Liver (tissue), 9 donors: Measurements from ENCODE around the gene NAA40. TPM values are rescaled to one million over a fixed set of nuclear protein-coding genes. Genes with fewer than 3 reads are reported as not detected.

Source experiments
- DNase-seq: peaks from one replicate; pipeline ENCODE4 v3.0.0-alpha.2; 2017; ENCODE audit warnings: low spot score
- H3K27ac ChIP-seq, 2 donors: one replicate each; pipeline ENCODE4 v1.7.0; 2013; ENCODE audit warnings: inconsistent platforms in 2 of 2, low read length in 2 of 2, control low read depth in 1 of 2, low read depth in 1 of 2, mild to moderate bottlenecking in 1 of 2
- H3K27me3 ChIP-seq, 4 donors: one replicate each; pipeline versions ENCODE4 v1.6.1 to v1.7.0; 2013; ENCODE audit warnings: low read length in 3 of 4, inconsistent platforms in 1 of 4, mild to moderate bottlenecking in 1 of 4, moderate library complexity in 1 of 4; ENCODE audit not compliant: control insufficient read depth in 4 of 4, insufficient read depth in 4 of 4
- H3K36me3 ChIP-seq, 4 donors: one replicate each; pipeline versions ENCODE4 v1.6.1 to v1.7.0; 2013; ENCODE audit warnings: low read length in 3 of 4, mild to moderate bottlenecking in 3 of 4, low read depth in 1 of 4, moderate library complexity in 1 of 4; ENCODE audit not compliant: control insufficient read depth in 4 of 4, insufficient read depth in 3 of 4
- H3K4me1 ChIP-seq, 4 donors: one replicate each; pipeline versions ENCODE4 v1.6.1 to v1.7.0; 2013; ENCODE audit warnings: low read length in 3 of 4, mild to moderate bottlenecking in 3 of 4, moderate library complexity in 1 of 4; ENCODE audit not compliant: control insufficient read depth in 4 of 4, insufficient read depth in 4 of 4
- H3K4me3 ChIP-seq, 3 donors: one replicate each; pipeline versions ENCODE4 v1.6.1 to v1.7.0; 2013; ENCODE audit warnings: low read length in 3 of 3, control low read depth in 1 of 3, low read depth in 1 of 3, mild to moderate bottlenecking in 1 of 3
- H3K9ac ChIP-seq, 2 donors: one replicate each; pipeline ENCODE4 v1.7.0; 2013; ENCODE audit warnings: low read length in 2 of 2, mild to moderate bottlenecking in 2 of 2, moderate library complexity in 2 of 2, control low read depth in 1 of 2, low read depth in 1 of 2
- H3K9me3 ChIP-seq, 4 donors: one replicate each; pipeline versions ENCODE4 v1.6.1 to v1.7.0; 2013; ENCODE audit warnings: low read length in 3 of 4; ENCODE audit not compliant: control insufficient read depth in 4 of 4
- CTCF ChIP-seq: fragments of 150-350 bp; IDR thresholded peaks from 2 replicates; pipeline ENCODE4 v1.5.1; 2017; ENCODE audit warnings: improper control_type of control experiment, low read depth, low read length; ENCODE audit not compliant: missing input control
- EGR1 ChIP-seq, 2 donors: IDR thresholded peaks; 2 replicates each; pipeline ENCODE4 v1.6.1; 2016 to 2018; ENCODE audit warnings: antibody characterized with exemption in 2 of 2, low read depth in 2 of 2
- FOXA2 ChIP-seq: IDR thresholded peaks from 2 replicates; pipeline ENCODE4 v1.6.1; 2016; ENCODE audit warnings: antibody characterized with exemption
- GABPA ChIP-seq, 2 donors: IDR thresholded peaks in 1 of 2; conservative IDR thresholded peaks in 1 of 2; 2 replicates each; pipeline ENCODE4 v1.6.1; 2016; ENCODE audit warnings: antibody characterized with exemption in 2 of 2, mild to moderate bottlenecking in 1 of 2, moderate library complexity in 1 of 2
- HNF4A ChIP-seq, 2 donors: conservative IDR thresholded peaks; 2 replicates each; pipeline ENCODE4 v1.6.1; 2016; ENCODE audit warnings: antibody characterized with exemption in 2 of 2, mild to moderate bottlenecking in 2 of 2
- HNF4G ChIP-seq: IDR thresholded peaks from 2 replicates; pipeline ENCODE4 v1.6.1; 2016; ENCODE audit warnings: antibody characterized with exemption
- MAX ChIP-seq: IDR thresholded peaks from 2 replicates; pipeline ENCODE4 v1.6.1; 2016; ENCODE audit warnings: antibody characterized with exemption
- NR2F2 ChIP-seq: IDR thresholded peaks from 2 replicates; pipeline ENCODE4 v1.6.1; 2016; ENCODE audit warnings: antibody characterized with exemption
- RAD21 ChIP-seq, 2 donors: IDR thresholded peaks; 2 replicates each; pipeline ENCODE4 v1.6.1; 2016; ENCODE audit warnings: antibody characterized with exemption in 2 of 2, mild to moderate bottlenecking in 2 of 2
- RXRA ChIP-seq, 2 donors: IDR thresholded peaks; 2 replicates each; pipeline ENCODE4 v1.6.1; 2017 to 2018; ENCODE audit warnings: antibody characterized with exemption in 2 of 2, mild to moderate bottlenecking in 1 of 2
- TAF1 ChIP-seq: conservative IDR thresholded peaks from 2 replicates; pipeline ENCODE4 v1.6.1; 2016; ENCODE audit warnings: antibody characterized with exemption, mild to moderate bottlenecking
- YY1 ChIP-seq: IDR thresholded peaks from 2 replicates; pipeline ENCODE4 v1.6.1; 2016; ENCODE audit warnings: antibody characterized with exemption, mild to moderate bottlenecking
- ZBTB33 ChIP-seq: IDR thresholded peaks from 2 replicates; pipeline ENCODE4 v1.6.1; 2016; ENCODE audit warnings: antibody characterized with exemption
- WGBS: extraction: QIAGEN DNeasy Blood & Tissue Kit; methylation state at CpG from one replicate; pipeline ENCODE4 v1.1.7; 2013; 5-methylcytosine and 5-hydroxymethylcytosine counted together
- polyA plus RNA-seq, 2 donors: library from polyadenylated mRNA; stranded (reverse) in 1 of 2; unstranded in 1 of 2; fragments of 200-250 nt in 1 of 2; fragments of >200 nt in 1 of 2; fragmentation: Nextera tagmentation in 1 of 2; extraction: Ambion mirVana in 1 of 2; gene quantifications; one replicate each; pipeline versions ENCODE4 v1.2.1 to v1.2.3, GENCODE V29; 2013 to 2015
- total RNA-seq, 2 donors: library from RNA; depleted of rRNA; stranded (reverse); fragments of >200 nt; gene quantifications; one replicate each; pipeline ENCODE4 v1.2.3, GENCODE V29; 2014
- TF ChIP-seq, protein P1 (sequence below): IDR thresholded peaks from 2 replicates; pipeline ENCODE4 v1.6.1; 2016; ENCODE audit warnings: antibody characterized with exemption
- TF ChIP-seq, protein P2 (sequence below): IDR thresholded peaks from 2 replicates; pipeline ENCODE4 v1.6.1; 2016; ENCODE audit warnings: antibody characterized with exemption, mild to moderate bottlenecking
- donor health status: healthy.
- donor health status: healthy.
- donor health status: healthy.
- donor health status: healthy.
- donor health status: healthy.

NAA40 gene
- total and polyA plus RNA-seq, 4 donors = 3.0 to 7.3 (median 4.7) TPM

- peaks cover 0 to 3% (median 0%) of the 10 kb centered on the region in 4 donors for H3K27me3 ChIP-seq
- DNase-seq = no peak
- no peak for TF ChIP-seq HNF4A (conservative IDR thresholded peaks at IDR 0.05)
- TF ChIP-seq NR2F2 = no peak
- TF ChIP-seq TAF1 = no peak
- TF ChIP-seq GABPA (IDR thresholded peaks at IDR 0.05 in 1 of 2, conservative IDR thresholded peaks at IDR 0.05 in 1 of 2) = no peak
- no peak for TF ChIP-seq HNF4G
- TF ChIP-seq RXRA (IDR thresholded peaks at IDR 0.05) = no peak
- TF ChIP-seq, protein P1, sequence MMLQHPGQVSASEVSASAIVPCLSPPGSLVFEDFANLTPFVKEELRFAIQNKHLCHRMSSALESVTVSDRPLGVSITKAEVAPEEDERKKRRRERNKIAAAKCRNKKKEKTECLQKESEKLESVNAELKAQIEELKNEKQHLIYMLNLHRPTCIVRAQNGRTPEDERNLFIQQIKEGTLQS = no peak
- TF ChIP-seq EGR1 (IDR thresholded peaks at IDR 0.05; ENCODE audit: low read depth in 2 of 2) = no peak
- TF ChIP-seq, protein P2, sequence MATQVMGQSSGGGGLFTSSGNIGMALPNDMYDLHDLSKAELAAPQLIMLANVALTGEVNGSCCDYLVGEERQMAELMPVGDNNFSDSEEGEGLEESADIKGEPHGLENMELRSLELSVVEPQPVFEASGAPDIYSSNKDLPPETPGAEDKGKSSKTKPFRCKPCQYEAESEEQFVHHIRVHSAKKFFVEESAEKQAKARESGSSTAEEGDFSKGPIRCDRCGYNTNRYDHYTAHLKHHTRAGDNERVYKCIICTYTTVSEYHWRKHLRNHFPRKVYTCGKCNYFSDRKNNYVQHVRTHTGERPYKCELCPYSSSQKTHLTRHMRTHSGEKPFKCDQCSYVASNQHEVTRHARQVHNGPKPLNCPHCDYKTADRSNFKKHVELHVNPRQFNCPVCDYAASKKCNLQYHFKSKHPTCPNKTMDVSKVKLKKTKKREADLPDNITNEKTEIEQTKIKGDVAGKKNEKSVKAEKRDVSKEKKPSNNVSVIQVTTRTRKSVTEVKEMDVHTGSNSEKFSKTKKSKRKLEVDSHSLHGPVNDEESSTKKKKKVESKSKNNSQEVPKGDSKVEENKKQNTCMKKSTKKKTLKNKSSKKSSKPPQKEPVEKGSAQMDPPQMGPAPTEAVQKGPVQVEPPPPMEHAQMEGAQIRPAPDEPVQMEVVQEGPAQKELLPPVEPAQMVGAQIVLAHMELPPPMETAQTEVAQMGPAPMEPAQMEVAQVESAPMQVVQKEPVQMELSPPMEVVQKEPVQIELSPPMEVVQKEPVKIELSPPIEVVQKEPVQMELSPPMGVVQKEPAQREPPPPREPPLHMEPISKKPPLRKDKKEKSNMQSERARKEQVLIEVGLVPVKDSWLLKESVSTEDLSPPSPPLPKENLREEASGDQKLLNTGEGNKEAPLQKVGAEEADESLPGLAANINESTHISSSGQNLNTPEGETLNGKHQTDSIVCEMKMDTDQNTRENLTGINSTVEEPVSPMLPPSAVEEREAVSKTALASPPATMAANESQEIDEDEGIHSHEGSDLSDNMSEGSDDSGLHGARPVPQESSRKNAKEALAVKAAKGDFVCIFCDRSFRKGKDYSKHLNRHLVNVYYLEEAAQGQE = no peak
- TF ChIP-seq FOXA2 = no peak
- no peak for TF ChIP-seq CTCF
- no peak for TF ChIP-seq YY1
- no peak for TF ChIP-seq ZBTB33
- no peak for TF ChIP-seq RAD21 (IDR thresholded peaks at IDR 0.05)
- TF ChIP-seq MAX = no peak
- no peak overlapping the region for H3K9ac ChIP-seq
- WGBS = 91% methylated on average over 34 of the region's 34 CpGs
- H3K36me3 ChIP-seq = peaks cover 0 to 1% (median 0%) of the 10 kb centered on the region in 4 donors
- H3K27ac ChIP-seq = no peak overlapping the region
- H3K9me3 ChIP-seq = no peaks in the 10 kb centered on the region
- H3K4me3 ChIP-seq = no peak overlapping the region
- H3K4me1 ChIP-seq = peaks cover 12 to 22% (median 19%) of the 10 kb centered on the region in 4 donors
Measured at GRCh38 chr11:63913866-63914830, 24.7 kb upstream of the NAA40 start.
